Breast epithelium (tissue), 4 donors: Measurements from ENCODE around the gene DNAJC5G. TPM values are rescaled to one million over a fixed set of nuclear protein-coding genes. Genes with fewer than 3 reads are reported as not detected.

ENCODE experiments used
- DNase-seq, 2 donors: peaks; one replicate each; pipeline ENCODE4 v3.0.0-alpha.2; 2019; ENCODE audit warnings: low spot score in 2 of 2
- H3K27ac ChIP-seq, 2 donors: fragments of 200-600 bp; sonication (generic) in 1 of 2; one replicate each; pipeline ENCODE4 v1.5.1; 2016 to 2019; ENCODE audit warnings: mild to moderate bottlenecking in 1 of 2
- H3K27me3 ChIP-seq, 2 donors: fragments of 200-600 bp; sonication (generic) in 1 of 2; one replicate each; pipeline versions ENCODE4 v1.5.1 to v1.6.0; 2017 to 2019; ENCODE audit warnings: control low read depth in 1 of 2, mild to moderate bottlenecking in 1 of 2
- H3K36me3 ChIP-seq: fragments of 200-600 bp; one replicate; pipeline ENCODE4 v1.5.1; 2019
- H3K4me1 ChIP-seq, 2 donors: fragments of 200-600 bp; sonication (generic); one replicate each; pipeline ENCODE4 v1.5.1; 2016 to 2019; ENCODE audit warnings: control low read depth in 1 of 2
- H3K4me3 ChIP-seq, 3 donors: fragments of 200-600 bp; sonication (generic); 1 replicate in 2 of 3; 2 replicates in 1 of 3; pipeline ENCODE4 v1.5.1; 2016 to 2019; ENCODE audit warnings: mild to moderate bottlenecking in 3 of 3, moderate library complexity in 2 of 3
- H3K9me3 ChIP-seq, 2 donors: fragments of 200-600 bp; sonication (generic) in 1 of 2; one replicate each; pipeline ENCODE4 v1.5.1; 2016 to 2019; ENCODE audit warnings: control low read depth in 1 of 2
- POLR2A ChIP-seq: fragments of 450-650 bp; IDR thresholded peaks from one replicate; pipeline ENCODE4 v1.6.1; 2016; ENCODE audit warnings: antibody characterized with exemption, mild to moderate bottlenecking, moderate library complexity
- POLR2AphosphoS5 ChIP-seq, 3 donors: sonication (generic); formaldehyde crosslinking; IDR thresholded peaks; one replicate each; pipeline ENCODE4 v1.6.1; 2017; ENCODE audit warnings: antibody characterized with exemption in 3 of 3
- intact Hi-C: fragments of 100-400 bp; cut with DNase I; formaldehyde crosslinking; loops from one replicate; pipeline ENCODE4 v1.15.1; 2023; ENCODE audit warnings: low total_unique reads
- total RNA-seq, 3 donors: library from RNA; depleted of rRNA; stranded (reverse); fragments of >200 nt; gene quantifications; one replicate each; pipeline ENCODE4 v1.1.0, GENCODE V29; 2016
- TF ChIP-seq, protein P1 (sequence below), 3 donors: fragments of 450-650 bp; IDR thresholded peaks; one replicate each; pipeline ENCODE4 v1.5.1; 2016 to 2017; ENCODE audit warnings: antibody characterized with exemption in 3 of 3, mild to moderate bottlenecking in 3 of 3, moderate library complexity in 3 of 3

DNAJC5G gene
- total RNA-seq, 3 donors from 2014 or later, result not detected

DNA sequence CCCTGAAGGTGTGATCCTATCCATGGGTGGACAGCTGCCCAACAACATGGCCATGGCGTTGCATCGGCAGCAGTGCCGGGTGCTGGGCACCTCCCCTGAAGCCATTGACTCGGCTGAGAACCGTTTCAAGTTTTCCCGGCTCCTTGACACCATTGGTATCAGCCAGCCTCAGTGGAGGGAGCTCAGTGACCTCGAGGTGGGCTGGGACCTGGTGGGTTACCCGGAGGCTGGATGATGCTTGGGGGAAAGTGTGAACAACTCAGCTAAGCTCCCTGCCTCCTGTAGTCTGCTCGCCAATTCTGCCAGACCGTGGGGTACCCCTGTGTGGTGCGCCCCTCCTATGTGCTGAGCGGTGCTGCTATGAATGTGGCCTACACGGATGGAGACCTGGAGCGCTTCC, 41.9 kb upstream of the DNAJC5G start:
- Histone ChIP-seq H3K4me3 (no peak overlapping the region), H3K36me3 (peaks cover 14% of the 10 kb centered on the region), H3K27ac (no peak overlapping the region), H3K27me3 (no peaks in the 10 kb centered on the region), H3K4me1 (no peaks in the 10 kb centered on the region), H3K9me3 (no peaks in the 10 kb centered on the region)
- intact Hi-C loops, result no loop called here
- no peak for DNase-seq
- no peak for TF ChIP-seq POLR2AphosphoS5 (IDR thresholded peaks at IDR 0.05)
- TF ChIP-seq POLR2A, result no peak
- TF ChIP-seq, protein P1, sequence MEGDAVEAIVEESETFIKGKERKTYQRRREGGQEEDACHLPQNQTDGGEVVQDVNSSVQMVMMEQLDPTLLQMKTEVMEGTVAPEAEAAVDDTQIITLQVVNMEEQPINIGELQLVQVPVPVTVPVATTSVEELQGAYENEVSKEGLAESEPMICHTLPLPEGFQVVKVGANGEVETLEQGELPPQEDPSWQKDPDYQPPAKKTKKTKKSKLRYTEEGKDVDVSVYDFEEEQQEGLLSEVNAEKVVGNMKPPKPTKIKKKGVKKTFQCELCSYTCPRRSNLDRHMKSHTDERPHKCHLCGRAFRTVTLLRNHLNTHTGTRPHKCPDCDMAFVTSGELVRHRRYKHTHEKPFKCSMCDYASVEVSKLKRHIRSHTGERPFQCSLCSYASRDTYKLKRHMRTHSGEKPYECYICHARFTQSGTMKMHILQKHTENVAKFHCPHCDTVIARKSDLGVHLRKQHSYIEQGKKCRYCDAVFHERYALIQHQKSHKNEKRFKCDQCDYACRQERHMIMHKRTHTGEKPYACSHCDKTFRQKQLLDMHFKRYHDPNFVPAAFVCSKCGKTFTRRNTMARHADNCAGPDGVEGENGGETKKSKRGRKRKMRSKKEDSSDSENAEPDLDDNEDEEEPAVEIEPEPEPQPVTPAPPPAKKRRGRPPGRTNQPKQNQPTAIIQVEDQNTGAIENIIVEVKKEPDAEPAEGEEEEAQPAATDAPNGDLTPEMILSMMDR (IDR thresholded peaks at IDR 0.05), result no peak

DNA sequence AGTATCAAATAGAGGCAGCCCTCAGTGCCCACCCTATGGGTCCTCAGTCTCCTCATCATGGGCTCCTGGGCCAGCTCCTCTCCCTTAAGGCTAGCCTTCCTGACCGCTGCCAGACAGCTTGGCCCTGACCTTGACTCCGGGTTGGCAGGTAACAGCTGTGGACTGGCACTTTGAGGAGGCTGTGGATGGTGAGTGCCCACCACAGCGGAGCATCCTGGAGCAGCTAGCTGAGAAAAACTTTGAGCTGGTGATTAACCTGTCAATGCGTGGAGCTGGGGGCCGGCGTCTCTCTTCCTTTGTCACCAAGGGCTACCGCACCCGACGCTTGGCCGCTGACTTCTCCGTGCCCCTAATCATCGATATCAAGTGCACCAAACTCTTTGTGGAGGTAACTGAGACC, 39.1 kb upstream of the DNAJC5G start:
- Histone ChIP-seq H3K36me3 (peaks cover 28% of the 10 kb centered on the region), H3K9me3 (no peaks in the 10 kb centered on the region), H3K4me1 (no peaks in the 10 kb centered on the region), H3K4me3 (no peak overlapping the region), H3K27ac (no peak overlapping the region), H3K27me3 (no peaks in the 10 kb centered on the region)
- DNase-seq, result no peak
- intact Hi-C loops, result no loop called here
- TF ChIP-seq, protein P1 (IDR thresholded peaks at IDR 0.05), result no peak
- TF ChIP-seq POLR2AphosphoS5 (IDR thresholded peaks at IDR 0.05) (no peak), POLR2A (no peak)

DNA sequence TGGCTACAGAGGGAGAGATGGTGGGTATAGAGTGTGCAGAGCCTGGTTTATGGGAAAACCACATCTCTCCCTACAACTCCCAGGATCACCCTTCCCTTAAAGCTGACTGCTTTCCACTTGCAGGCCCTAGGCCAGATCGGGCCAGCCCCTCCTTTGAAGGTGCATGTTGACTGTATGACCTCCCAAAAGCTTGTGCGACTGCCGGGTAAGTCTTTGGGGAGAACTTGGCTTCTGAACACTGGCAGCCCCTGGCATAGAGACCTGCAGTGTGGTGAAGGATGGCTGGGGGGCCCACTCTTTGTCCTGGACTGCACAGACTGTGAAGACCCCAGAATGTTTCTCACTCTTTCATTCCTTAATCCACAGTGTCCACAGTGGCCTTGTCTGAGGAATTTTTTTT, 38.6 kb upstream of the DNAJC5G start:
- Histone ChIP-seq H3K9me3 (no peaks in the 10 kb centered on the region), H3K36me3 (peaks cover 29% of the 10 kb centered on the region), H3K27ac (no peak overlapping the region), H3K4me3 (no peak overlapping the region), H3K27me3 (no peaks in the 10 kb centered on the region), H3K4me1 (no peaks in the 10 kb centered on the region)
- no peak for TF ChIP-seq POLR2AphosphoS5 (IDR thresholded peaks at IDR 0.05)
- TF ChIP-seq, protein P1 (IDR thresholded peaks at IDR 0.05), result no peak
- TF ChIP-seq POLR2A, result no peak
- DNase-seq, result no peak
- intact Hi-C loops, result no loop called here

DNA sequence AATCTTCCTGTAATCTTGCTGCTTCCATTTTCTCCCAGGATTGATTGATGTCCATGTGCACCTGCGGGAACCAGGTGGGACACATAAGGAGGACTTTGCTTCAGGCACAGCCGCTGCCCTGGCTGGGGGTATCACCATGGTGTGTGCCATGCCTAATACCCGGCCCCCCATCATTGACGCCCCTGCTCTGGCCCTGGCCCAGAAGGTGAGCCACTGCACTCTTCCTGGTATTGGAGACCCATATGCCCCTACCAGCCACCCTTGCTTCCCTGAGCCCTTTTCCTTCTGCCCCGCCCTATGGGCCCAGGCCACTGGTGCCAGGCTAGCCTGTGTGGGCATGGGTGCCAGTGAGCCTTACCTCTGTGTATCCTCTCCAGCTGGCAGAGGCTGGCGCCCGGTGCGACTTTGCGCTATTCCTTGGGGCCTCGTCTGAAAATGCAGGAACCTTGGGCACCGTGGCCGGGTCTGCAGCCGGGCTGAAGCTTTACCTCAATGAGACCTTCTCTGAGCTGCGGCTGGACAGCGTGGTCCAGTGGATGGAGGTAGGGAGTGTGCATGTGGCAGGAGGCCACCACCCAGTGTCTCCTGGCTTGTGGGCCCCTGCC, 37.8 kb upstream of the DNAJC5G start:
- Histone ChIP-seq H3K36me3 (peaks cover 29% of the 10 kb centered on the region), H3K27me3 (no peaks in the 10 kb centered on the region), H3K4me3 (no peak overlapping the region), H3K27ac (no peak overlapping the region), H3K4me1 (no peaks in the 10 kb centered on the region), H3K9me3 (no peaks in the 10 kb centered on the region)
- TF ChIP-seq POLR2A (no peak), POLR2AphosphoS5 (IDR thresholded peaks at IDR 0.05) (no peak)
- intact Hi-C loops, result no loop called here
- DNase-seq, result no peak

DNA sequence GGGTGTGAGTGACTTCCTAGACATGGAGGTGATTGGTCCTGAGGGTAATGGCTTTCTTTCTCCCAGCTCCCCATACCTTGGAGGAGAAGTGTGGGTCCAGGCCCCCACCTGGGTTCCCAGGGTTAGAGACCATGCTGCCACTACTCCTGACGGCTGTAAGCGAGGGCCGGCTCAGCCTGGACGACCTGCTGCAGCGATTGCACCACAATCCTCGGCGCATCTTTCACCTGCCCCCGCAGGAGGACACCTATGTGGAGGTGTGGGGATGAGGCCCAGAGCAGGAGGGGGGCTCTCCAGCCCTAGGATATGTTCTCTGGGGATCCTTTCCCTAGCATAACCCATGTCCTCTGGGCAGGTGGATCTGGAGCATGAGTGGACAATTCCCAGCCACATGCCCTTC, 36.3 kb upstream of the DNAJC5G start:
- Histone ChIP-seq H3K4me3 (no peak overlapping the region), H3K4me1 (no peaks in the 10 kb centered on the region), H3K36me3 (peaks cover 20% of the 10 kb centered on the region), H3K27ac (no peak overlapping the region), H3K9me3 (no peaks in the 10 kb centered on the region), H3K27me3 (no peaks in the 10 kb centered on the region)
- intact Hi-C loops, result no loop called here
- DNase-seq, result no peak
- no peak for TF ChIP-seq POLR2A
- TF ChIP-seq, protein P1 (IDR thresholded peaks at IDR 0.05), result no peak

DNA sequence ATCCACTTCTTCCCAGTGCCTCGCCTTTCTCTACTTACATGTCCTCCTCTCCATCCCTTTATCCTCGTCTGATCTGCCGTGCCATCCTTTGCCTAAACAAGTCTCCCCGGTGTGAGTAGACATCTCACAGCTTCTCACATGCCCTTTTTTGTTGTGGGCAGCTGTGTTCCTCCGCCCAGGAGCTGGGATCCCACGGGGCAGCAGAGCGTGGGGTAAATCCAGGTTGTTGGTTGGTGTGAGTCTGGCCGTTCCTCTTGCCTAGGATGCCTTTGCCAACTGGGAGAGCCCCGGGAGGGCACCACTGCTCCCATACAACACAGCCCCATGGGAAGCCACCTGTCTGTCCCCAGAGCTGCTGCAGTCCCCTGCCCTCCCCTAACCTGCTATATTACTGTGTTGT, 34.8 kb upstream of the DNAJC5G start:
- H3K27ac ChIP-seq, result no peak overlapping the region
- no peaks in the 10 kb centered on the region for H3K27me3 ChIP-seq
- no peak for DNase-seq
- H3K36me3 ChIP-seq, result peaks cover 20% of the 10 kb centered on the region
- H3K4me3 ChIP-seq, result no peak overlapping the region
- no peaks in the 10 kb centered on the region for H3K9me3 ChIP-seq
- intact Hi-C loops, result no loop called here
- H3K4me1 ChIP-seq, result no peaks in the 10 kb centered on the region
- TF ChIP-seq, protein P1 (IDR thresholded peaks at IDR 0.05), result no peak
- no peak for TF ChIP-seq POLR2A
- no peak for TF ChIP-seq POLR2AphosphoS5 (IDR thresholded peaks at IDR 0.05)
